HL-60 (cell line): ENCODE data around the gene ERCC6L2.

Experiments used
- DNase-seq, 2 experiments: peaks; one replicate each; pipeline ENCODE4 v3.0.0-alpha.2; 2010 to 2020; ENCODE audit warnings: low read depth in 1 of 2, low spot score in 1 of 2
- H3K27ac ChIP-seq: fragments of 250-450 bp; sonication (Bioruptor Pico); replicated peaks from 2 replicates; pipeline ENCODE4 v1.5.1; 2020; ENCODE audit warnings: mild to moderate bottlenecking, moderate library complexity
- H3K27me3 ChIP-seq: fragments of 250-450 bp; sonication (Bioruptor Pico); 2 replicates; pipeline ENCODE4 v1.5.1; 2021; ENCODE audit warnings: mild to moderate bottlenecking, moderate library complexity; ENCODE audit not compliant: insufficient read depth, poor library complexity, severe bottlenecking
- H3K4me3 ChIP-seq: replicated peaks from 2 replicates; pipeline ENCODE4 v1.5.1; 2011; ENCODE audit warnings: mild to moderate bottlenecking, control low read depth, low read length; ENCODE audit not compliant: insufficient read depth
- GABPA ChIP-seq: IDR thresholded peaks from 2 replicates; pipeline ENCODE4 v1.6.1; 2012; ENCODE audit warnings: low read depth
- POLR2AphosphoS5 ChIP-seq: IDR thresholded peaks from 2 replicates; pipeline ENCODE4 v1.6.1; 2012; ENCODE audit warnings: low read depth
- REST ChIP-seq: IDR thresholded peaks from 2 replicates; pipeline ENCODE4 v1.6.1; 2012; ENCODE audit warnings: low read depth; ENCODE audit not compliant: insufficient replicate concordance
- SPI1 ChIP-seq: IDR thresholded peaks from 2 replicates; pipeline ENCODE4 v1.6.1; 2012; ENCODE audit warnings: low read depth, mild to moderate bottlenecking, borderline replicate concordance
- TF ChIP-seq, protein P1 (sequence below): IDR thresholded peaks from one replicate; pipeline ENCODE4 v1.5.1; 2011; ENCODE audit warnings: low read length, control low read depth, inconsistent platforms; ENCODE audit not compliant: insufficient read depth

The ERCC6L2 gene

DNA sequence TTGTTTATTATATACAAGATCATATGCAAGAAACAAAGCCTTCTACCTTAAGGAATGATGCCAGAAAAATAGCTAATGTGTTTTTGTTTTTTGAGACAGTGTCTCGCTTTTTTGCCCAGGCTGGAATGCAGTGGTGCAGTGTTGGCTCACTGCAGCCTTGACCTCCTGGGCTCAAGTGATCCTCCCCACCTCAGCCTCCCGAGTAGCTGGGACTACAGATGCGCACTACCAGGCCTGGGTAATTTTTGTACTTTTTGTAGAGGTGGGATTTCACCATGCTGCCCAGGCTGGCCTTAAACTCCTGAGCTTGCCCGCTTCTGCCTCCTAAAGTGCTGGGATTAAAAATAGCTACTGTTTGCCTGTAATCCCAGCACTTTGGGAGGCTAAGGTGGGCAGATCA lies 15.1 kb downstream of the ERCC6L2 start:
- DNase-seq, result no peak
- TF ChIP-seq POLR2AphosphoS5, result no peak
- TF ChIP-seq, protein P1, sequence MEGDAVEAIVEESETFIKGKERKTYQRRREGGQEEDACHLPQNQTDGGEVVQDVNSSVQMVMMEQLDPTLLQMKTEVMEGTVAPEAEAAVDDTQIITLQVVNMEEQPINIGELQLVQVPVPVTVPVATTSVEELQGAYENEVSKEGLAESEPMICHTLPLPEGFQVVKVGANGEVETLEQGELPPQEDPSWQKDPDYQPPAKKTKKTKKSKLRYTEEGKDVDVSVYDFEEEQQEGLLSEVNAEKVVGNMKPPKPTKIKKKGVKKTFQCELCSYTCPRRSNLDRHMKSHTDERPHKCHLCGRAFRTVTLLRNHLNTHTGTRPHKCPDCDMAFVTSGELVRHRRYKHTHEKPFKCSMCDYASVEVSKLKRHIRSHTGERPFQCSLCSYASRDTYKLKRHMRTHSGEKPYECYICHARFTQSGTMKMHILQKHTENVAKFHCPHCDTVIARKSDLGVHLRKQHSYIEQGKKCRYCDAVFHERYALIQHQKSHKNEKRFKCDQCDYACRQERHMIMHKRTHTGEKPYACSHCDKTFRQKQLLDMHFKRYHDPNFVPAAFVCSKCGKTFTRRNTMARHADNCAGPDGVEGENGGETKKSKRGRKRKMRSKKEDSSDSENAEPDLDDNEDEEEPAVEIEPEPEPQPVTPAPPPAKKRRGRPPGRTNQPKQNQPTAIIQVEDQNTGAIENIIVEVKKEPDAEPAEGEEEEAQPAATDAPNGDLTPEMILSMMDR, result no peak
- TF ChIP-seq GABPA, result no peak
- TF ChIP-seq SPI1, result no peak
- TF ChIP-seq REST, result no peak
- Histone ChIP-seq H3K4me3 (no peak overlapping the region), H3K27ac (no peak overlapping the region), H3K27me3 (no peaks in the 10 kb centered on the region)

DNA sequence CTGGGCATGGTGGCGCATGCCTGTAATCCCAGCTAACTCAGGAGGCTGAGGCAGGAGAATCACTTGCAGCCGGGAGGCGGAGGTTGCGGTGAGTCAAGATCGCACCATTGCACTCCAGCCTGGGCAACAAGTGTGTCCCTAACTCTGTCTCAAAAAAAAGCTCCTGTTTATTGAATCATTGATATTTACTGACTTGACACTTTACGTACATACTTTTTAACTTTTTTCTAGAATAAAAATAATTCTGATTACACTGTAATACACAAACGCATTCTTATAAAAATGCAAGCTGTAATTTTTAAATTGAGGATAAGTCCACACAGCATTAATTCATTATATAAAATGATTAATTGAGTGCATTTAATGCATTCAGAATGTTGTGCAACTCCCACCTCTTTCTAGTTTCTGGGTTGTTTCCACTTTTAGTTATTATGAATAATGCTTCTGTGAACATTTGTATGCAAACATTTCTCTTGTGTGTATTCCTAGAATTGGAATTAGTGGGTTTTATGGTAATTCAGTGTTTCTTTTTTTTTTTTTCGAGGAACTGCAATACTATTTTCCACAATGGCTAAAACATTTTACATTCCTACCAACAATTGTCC lies 15.7 kb downstream of the ERCC6L2 start:
- H3K27me3 ChIP-seq, result no peaks in the 10 kb centered on the region
- DNase-seq, result no peak
- TF ChIP-seq GABPA (no peak), POLR2AphosphoS5 (no peak), SPI1 (no peak), REST (no peak)
- TF ChIP-seq, protein P1, result no peak
- H3K4me3 ChIP-seq, result no peak overlapping the region
- no peak overlapping the region for H3K27ac ChIP-seq

GRCh38 chr9:95892690-95893089 lies 17.2 kb downstream of the ERCC6L2 start:
- no peak for DNase-seq
- no peak overlapping the region for H3K27ac ChIP-seq
- TF ChIP-seq REST, result no peak
- H3K4me3 ChIP-seq, result no peak overlapping the region
- no peaks in the 10 kb centered on the region for H3K27me3 ChIP-seq

DNA sequence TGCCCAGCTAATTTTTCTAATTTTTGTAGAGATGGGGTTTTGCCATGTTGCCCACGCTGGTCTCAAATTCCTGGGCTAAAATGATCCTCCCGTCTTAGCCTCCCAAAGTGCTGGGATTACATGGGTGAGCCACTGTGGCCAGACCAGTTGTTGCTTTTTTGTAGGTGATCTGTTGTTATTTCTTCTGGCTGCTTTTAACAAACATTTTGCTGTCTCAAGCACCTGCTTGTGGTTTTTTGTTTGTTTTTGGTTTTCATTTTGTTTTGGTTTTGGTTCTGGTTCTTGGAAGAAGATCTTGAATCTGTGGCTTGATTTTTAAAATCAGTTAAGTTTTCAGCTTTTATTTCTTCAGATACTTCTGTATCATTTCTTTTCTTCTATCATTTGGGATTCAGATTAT lies 21.1 kb downstream of the ERCC6L2 start:
- no peak for DNase-seq
- TF ChIP-seq, protein P1, result no peak
- TF ChIP-seq REST (no peak), POLR2AphosphoS5 (no peak), SPI1 (no peak), GABPA (no peak)
- H3K27me3 ChIP-seq, result no peaks in the 10 kb centered on the region
- no peak overlapping the region for H3K27ac ChIP-seq
- no peak overlapping the region for H3K4me3 ChIP-seq
